ENCODE data around the gene KLHL42.
"Not testable (repeated sequence)": the region's sequence is repeated elsewhere in the genome, so short reads cannot be mapped to it uniquely, and the experiment has no call there.

Gene KLHL42

GRCh38 chr12:27779920-27780611, at the start of gene KLHL42, which contains the start of gene MANSC4:
Gene KLHL42 (plus strand): TSS chr12:27780233. CDS start chr12:27780331, 98 bp downstream.
Gene MANSC4 (minus strand): TSS chr12:27780236. CDS start chr12:27771276, 8,960 bp downstream.
- FAIRE-seq = no peak

GRCh38 chr12:27732281-27732680, 47.8 kb upstream of the KLHL42 start:
- FAIRE-seq = no peak

- FAIRE-seq = peak; percentile 60
Observed at GRCh38 chr12:27733052-27733656, 46.9 kb upstream of the KLHL42 start.

- no peak for FAIRE-seq
Observed at GRCh38 chr12:27733791-27734190, 46.2 kb upstream of the KLHL42 start.

GRCh38 chr12:27734321-27734720, 45.7 kb upstream of the KLHL42 start:
- not testable (repeated sequence) for FAIRE-seq

GRCh38 chr12:27743601-27744000, 36.4 kb upstream of the KLHL42 start:
- FAIRE-seq = no peak

- FAIRE-seq = not testable (repeated sequence)
Observed at GRCh38 chr12:27745734-27746133, 34.3 kb upstream of the KLHL42 start.

GRCh38 chr12:27747111-27747820, 32.8 kb upstream of the KLHL42 start:
- FAIRE-seq = no peak

GRCh38 chr12:27751386-27752047, 28.5 kb upstream of the KLHL42 start:
- FAIRE-seq = no peak

GRCh38 chr12:27754795-27755194, 25.2 kb upstream of the KLHL42 start:
- no peak for FAIRE-seq

GRCh38 chr12:27756670-27757195, 23.3 kb upstream of the KLHL42 start:
- FAIRE-seq = no peak

GRCh38 chr12:27762757-27763156, 17.3 kb upstream of the KLHL42 start:
- FAIRE-seq = no peak

GRCh38 chr12:27766587-27766986, 13.4 kb upstream of the KLHL42 start:
- no peak for FAIRE-seq

- FAIRE-seq = no peak
Observed at GRCh38 chr12:27769142-27769673, 10.8 kb upstream of the KLHL42 start.

- no peak for FAIRE-seq
Observed at GRCh38 chr12:27771481-27772327, 8.3 kb upstream of the KLHL42 start.

GRCh38 chr12:27772328-27773049, 7.5 kb upstream of the KLHL42 start:
- FAIRE-seq = no peak

- no peak for FAIRE-seq
Observed at GRCh38 chr12:27777141-27777540, 2.9 kb upstream of the KLHL42 start.

GRCh38 chr12:27778206-27778605, 1.8 kb upstream of the KLHL42 start:
- no peak for FAIRE-seq

GRCh38 chr12:27779416-27779919, 565 bp upstream of the KLHL42 start:
- no peak for FAIRE-seq

GRCh38 chr12:27780612-27781408, 777 bp downstream of the KLHL42 start:
- no peak for FAIRE-seq

All from TTC549 (cell line).